ENCODE results near the gene GPR155. TPM values are rescaled to one million over a fixed set of nuclear protein-coding genes. Genes with fewer than 3 reads are reported as not detected.

The GPR155 gene
- total and polyA plus RNA-seq, 4 donors: 3.1 to 9.4 (median 4.4) TPM

DNA sequence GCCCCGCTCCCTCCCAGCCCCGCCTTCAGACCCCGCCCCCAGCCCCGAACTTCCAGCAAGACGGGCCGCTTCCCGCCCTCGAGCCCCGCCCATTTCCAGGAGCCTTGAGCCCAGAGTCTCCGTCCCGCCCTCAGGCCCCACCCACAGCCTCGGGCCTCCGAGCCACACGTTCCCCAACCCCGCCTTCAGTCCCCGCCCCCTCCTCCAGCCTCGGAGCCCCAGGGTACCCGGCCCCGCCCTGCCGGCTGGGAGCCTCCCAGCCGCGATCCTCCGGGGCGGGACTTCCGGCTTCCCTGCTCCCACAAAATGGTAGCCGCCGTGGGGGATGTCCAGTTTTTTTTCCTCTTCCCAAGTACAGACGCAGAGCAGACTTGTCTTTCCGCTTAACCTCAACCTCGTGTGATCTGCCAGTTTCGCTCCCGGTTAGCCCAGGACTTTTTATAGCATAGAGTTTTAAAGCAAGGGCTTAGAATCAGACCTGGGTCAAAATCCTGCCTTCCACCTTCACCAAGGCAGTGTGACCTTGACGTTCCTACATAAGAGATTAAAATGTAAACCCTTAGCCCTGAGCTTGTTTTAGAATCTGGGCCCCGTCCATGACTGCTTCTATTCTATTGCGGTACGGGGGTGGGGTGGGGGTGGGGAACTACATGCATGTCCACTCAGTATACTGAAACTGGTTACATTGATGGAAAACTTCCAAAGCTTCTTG is 435 bp upstream of the GPR155 start:
- Histone ChIP-seq H3K9me3 (ENCODE audit: control insufficient read depth in 4 of 4, low read length in 3 of 4) (no peaks in the 10 kb centered on the region), H3K36me3 (ENCODE audit: control insufficient read depth in 4 of 4, insufficient read depth in 3 of 4, low read depth in 1 of 4, low read length in 3 of 4) (no peaks in the 10 kb centered on the region), H3K4me3 (ENCODE audit: low read depth in 1 of 3, low read length in 3 of 3) (peak overlapping the region; percentile 67 to 85 (median 79)), H3K27ac (ENCODE audit: low read depth in 1 of 2, low read length in 2 of 2) (peak overlapping the region; percentile 63 to 83), H3K9ac (ENCODE audit: low read depth in 1 of 2, low read length in 2 of 2) (peak overlapping the region in 1 of 2 donors; percentile 79), H3K27me3 (ENCODE audit: control insufficient read depth in 4 of 4, insufficient read depth in 4 of 4, low read length in 3 of 4) (no peaks in the 10 kb centered on the region), H3K4me1 (ENCODE audit: control insufficient read depth in 4 of 4, insufficient read depth in 4 of 4, low read length in 3 of 4) (peaks cover 2 to 12% (median 6%) of the 10 kb centered on the region in 4 donors)
- DNase-seq (ENCODE audit: low spot score): peak; percentile 100
- WGBS: 3% methylated on average over 36 of the region's 36 CpGs
- TF ChIP-seq, protein P1, sequence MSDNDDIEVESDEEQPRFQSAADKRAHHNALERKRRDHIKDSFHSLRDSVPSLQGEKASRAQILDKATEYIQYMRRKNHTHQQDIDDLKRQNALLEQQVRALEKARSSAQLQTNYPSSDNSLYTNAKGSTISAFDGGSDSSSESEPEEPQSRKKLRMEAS (IDR thresholded peaks at IDR 0.05): no peak
- TF ChIP-seq, protein P2, sequence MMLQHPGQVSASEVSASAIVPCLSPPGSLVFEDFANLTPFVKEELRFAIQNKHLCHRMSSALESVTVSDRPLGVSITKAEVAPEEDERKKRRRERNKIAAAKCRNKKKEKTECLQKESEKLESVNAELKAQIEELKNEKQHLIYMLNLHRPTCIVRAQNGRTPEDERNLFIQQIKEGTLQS (IDR thresholded peaks at IDR 0.05): no peak
- TF ChIP-seq NR2F2 (IDR thresholded peaks at IDR 0.05) (no peak), TAF1 (conservative IDR thresholded peaks at IDR 0.05) (no peak), RXRA (IDR thresholded peaks at IDR 0.05) (peak in 1 of 2 donors; percentile 31), FOXA1 (IDR thresholded peaks at IDR 0.05) (no peak), SP1 (IDR thresholded peaks at IDR 0.05) (peak; percentile 68), JUND (IDR thresholded peaks at IDR 0.05) (no peak), EGR1 (IDR thresholded peaks at IDR 0.05; ENCODE audit: low read depth in 2 of 2) (no peak), YY1 (IDR thresholded peaks at IDR 0.05) (peak; percentile 97), GABPA (IDR thresholded peaks at IDR 0.05 in 1 of 2, conservative IDR thresholded peaks at IDR 0.05 in 1 of 2) (peak; percentile 66 to 88), RAD21 (IDR thresholded peaks at IDR 0.05) (no peak), FOXA2 (IDR thresholded peaks at IDR 0.05) (no peak), HNF4G (IDR thresholded peaks at IDR 0.05) (no peak), HNF4A (conservative IDR thresholded peaks at IDR 0.05) (peak; percentile 19 to 34)
- TF ChIP-seq, protein P3, sequence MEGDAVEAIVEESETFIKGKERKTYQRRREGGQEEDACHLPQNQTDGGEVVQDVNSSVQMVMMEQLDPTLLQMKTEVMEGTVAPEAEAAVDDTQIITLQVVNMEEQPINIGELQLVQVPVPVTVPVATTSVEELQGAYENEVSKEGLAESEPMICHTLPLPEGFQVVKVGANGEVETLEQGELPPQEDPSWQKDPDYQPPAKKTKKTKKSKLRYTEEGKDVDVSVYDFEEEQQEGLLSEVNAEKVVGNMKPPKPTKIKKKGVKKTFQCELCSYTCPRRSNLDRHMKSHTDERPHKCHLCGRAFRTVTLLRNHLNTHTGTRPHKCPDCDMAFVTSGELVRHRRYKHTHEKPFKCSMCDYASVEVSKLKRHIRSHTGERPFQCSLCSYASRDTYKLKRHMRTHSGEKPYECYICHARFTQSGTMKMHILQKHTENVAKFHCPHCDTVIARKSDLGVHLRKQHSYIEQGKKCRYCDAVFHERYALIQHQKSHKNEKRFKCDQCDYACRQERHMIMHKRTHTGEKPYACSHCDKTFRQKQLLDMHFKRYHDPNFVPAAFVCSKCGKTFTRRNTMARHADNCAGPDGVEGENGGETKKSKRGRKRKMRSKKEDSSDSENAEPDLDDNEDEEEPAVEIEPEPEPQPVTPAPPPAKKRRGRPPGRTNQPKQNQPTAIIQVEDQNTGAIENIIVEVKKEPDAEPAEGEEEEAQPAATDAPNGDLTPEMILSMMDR (IDR thresholded peaks at IDR 0.05; ENCODE audit: low read depth, low read length, missing input control): no peak
- TF ChIP-seq, protein P4, sequence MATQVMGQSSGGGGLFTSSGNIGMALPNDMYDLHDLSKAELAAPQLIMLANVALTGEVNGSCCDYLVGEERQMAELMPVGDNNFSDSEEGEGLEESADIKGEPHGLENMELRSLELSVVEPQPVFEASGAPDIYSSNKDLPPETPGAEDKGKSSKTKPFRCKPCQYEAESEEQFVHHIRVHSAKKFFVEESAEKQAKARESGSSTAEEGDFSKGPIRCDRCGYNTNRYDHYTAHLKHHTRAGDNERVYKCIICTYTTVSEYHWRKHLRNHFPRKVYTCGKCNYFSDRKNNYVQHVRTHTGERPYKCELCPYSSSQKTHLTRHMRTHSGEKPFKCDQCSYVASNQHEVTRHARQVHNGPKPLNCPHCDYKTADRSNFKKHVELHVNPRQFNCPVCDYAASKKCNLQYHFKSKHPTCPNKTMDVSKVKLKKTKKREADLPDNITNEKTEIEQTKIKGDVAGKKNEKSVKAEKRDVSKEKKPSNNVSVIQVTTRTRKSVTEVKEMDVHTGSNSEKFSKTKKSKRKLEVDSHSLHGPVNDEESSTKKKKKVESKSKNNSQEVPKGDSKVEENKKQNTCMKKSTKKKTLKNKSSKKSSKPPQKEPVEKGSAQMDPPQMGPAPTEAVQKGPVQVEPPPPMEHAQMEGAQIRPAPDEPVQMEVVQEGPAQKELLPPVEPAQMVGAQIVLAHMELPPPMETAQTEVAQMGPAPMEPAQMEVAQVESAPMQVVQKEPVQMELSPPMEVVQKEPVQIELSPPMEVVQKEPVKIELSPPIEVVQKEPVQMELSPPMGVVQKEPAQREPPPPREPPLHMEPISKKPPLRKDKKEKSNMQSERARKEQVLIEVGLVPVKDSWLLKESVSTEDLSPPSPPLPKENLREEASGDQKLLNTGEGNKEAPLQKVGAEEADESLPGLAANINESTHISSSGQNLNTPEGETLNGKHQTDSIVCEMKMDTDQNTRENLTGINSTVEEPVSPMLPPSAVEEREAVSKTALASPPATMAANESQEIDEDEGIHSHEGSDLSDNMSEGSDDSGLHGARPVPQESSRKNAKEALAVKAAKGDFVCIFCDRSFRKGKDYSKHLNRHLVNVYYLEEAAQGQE (IDR thresholded peaks at IDR 0.05): peak; percentile 71
- TF ChIP-seq, protein P5, sequence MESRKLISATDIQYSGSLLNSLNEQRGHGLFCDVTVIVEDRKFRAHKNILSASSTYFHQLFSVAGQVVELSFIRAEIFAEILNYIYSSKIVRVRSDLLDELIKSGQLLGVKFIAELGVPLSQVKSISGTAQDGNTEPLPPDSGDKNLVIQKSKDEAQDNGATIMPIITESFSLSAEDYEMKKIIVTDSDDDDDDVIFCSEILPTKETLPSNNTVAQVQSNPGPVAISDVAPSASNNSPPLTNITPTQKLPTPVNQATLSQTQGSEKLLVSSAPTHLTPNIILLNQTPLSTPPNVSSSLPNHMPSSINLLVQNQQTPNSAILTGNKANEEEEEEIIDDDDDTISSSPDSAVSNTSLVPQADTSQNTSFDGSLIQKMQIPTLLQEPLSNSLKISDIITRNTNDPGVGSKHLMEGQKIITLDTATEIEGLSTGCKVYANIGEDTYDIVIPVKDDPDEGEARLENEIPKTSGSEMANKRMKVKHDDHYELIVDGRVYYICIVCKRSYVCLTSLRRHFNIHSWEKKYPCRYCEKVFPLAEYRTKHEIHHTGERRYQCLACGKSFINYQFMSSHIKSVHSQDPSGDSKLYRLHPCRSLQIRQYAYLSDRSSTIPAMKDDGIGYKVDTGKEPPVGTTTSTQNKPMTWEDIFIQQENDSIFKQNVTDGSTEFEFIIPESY (IDR thresholded peaks at IDR 0.05): no peak
